DMS 273 (cell line): ENCODE data around the gene ICA1.

ENCODE experiments used
- DNase-seq: peaks from one replicate; lab custom pipeline; 2025; ENCODE audit not compliant: unreplicated experiment; lab: John Stamatoyannopoulos, UW

The ICA1 gene

DNA sequence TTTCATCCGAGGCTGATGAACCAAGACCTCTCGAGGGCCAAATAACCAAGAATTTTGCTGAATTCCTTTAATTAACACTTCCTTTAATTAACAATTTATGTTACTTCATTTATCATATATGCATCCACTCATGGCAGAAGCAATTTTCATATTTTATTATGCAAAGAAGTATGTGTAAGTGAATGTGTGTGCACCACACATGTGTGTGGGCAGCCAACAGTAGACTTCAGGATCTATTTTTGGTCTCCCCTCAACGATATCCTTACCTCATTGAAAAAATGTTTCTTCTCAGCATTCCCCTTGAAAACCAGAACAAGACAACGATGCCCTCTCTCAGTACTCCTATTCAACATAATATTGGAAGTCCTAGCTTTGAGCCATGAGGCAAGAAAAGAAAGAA, 96.8 kb downstream of the ICA1 start:
- no peak for DNase-seq

- no peak for DNase-seq
Observed at GRCh38 chr7:8162181-8162580, 99.8 kb downstream of the ICA1 start.

DNA sequence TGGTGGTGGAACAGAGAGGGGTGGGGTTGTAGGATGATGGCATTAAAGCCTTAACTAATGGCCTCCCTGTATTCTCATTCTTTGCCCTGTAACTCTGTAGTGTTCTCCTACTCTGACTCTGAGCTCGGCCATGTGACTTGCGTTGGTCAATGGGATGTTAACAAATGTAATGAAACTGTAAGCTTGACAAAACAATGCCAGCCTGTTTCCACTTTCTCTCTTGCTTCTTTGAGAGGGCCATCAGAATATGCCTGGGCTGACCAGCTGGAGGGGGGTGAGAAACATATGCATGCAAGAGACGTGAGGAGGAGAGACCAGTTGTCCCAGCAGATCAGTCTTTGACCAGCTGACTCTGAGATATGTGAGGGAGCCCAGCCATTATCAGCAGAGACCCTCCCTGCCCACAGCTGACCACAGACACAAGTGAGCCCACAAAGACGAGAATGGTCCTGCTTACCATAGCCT, 100.6 kb downstream of the ICA1 start:
- DNase-seq: no peak

GRCh38 chr7:8160779-8161345, 101.1 kb downstream of the ICA1 start:
- DNase-seq: no peak

GRCh38 chr7:8160250-8160649, 101.7 kb downstream of the ICA1 start:
- no peak for DNase-seq

DNA sequence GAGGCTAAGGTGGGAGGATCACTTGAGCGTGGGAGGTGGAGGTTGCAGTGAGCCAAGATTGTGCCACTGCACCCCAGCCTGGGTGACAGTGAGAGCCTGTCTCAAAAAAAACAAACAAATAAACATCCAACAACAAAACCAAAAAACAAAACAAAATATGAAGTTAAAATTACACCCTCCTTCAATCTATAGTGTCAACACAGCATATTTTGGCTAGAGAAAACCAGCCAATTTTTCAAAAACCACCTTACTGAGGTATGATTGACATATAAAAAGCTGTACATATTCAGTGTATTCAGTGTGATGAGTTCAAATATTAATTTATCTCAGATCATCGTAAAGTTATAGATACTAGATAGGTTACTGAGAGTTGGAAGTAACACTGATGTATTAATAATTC, 102.4 kb downstream of the ICA1 start:
- no peak for DNase-seq

DNA sequence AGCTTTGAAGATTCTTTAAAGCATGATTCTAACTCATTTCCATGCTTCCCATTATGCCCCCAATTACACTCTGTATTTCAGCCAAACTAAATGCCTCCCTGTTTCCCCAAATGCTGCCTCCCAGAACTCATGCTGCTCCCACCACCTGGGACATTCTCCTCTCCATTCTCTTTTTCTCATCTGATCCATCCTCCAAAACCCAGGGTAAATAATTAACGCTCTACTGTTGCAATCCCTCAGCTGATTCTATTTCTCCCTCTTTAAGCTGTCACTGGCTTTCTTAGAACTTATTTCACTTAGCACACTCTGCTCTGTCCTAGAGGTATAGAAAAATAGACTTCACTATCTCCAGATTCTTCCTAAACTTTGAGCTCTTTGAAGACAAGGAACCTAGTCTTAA, 104.7 kb downstream of the ICA1 start:
- DNase-seq: no peak

DNA sequence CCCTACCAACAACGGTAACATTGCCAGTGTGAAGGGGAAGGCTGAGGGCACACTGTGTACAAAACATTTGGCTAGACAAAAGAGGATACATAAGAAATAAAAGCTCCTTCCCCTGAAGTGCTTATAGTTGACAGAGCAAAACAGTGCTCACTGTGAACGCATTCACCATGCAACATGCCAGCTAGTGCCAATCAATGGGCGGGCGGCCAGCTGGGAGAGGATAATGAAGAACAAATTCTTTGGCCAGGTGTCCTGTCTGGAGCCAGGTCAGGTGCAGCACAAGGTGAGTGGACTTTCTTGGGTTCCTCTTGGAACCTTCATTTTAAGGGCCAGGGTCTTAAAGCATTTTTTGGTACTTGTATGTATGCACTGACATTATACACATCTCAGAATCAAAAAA, 106.1 kb downstream of the ICA1 start:
- no peak for DNase-seq

GRCh38 chr7:8154272-8154671, 107.7 kb downstream of the ICA1 start:
- DNase-seq: no peak

GRCh38 chr7:8152489-8153192, 109.3 kb downstream of the ICA1 start:
- DNase-seq: no peak

DNA sequence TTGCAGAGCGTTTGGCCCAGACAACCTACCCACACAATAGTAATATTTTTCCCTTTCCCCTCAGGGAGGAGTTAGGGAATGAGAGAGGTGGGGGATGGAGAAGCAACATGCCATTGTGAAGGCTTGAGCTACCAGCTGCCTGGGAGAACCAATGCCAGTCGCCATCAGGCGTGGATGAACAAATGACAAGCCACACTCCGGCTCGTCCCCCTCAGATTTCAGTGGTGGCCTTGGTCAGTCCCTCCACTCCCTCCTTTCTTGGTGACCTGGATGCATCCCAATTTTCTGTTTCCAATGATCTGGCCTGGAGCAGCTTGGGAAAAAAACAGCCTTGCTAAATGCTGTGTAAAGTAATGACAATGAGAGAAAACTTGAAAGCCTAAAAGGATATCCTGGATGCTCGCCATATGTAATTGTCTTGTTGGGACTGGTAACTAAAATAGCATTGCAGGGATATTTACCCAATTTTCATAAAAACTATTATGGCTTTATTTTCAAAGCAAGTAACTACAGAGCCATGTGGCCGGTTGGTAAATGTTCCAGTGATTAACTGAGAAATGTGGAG, 110.7 kb downstream of the ICA1 start:
- DNase-seq: no peak

DNA sequence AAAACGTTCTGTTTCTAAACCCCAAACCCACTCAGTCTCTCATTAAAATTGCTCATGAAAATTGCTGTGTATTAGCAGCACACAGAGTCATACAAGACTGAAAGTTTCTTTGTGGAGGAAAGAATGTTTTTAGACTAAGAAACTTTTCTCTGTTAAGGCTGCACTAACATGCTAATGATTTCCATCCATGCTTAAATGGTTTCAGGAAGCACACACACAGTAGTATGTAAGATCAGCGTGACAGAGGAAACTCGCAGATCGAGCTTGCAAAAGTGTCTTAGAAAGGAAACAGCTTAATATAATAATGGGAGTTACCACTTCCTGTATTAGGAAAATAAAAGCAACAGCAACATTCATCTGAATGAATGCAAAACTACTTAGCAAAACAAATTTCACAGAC, 112.7 kb downstream of the ICA1 start:
- no peak for DNase-seq

- no peak for DNase-seq
Observed at GRCh38 chr7:8147760-8148463, 114.1 kb downstream of the ICA1 start.

GRCh38 chr7:8146788-8147413, 115.1 kb downstream of the ICA1 start:
- DNase-seq: no peak

DNA sequence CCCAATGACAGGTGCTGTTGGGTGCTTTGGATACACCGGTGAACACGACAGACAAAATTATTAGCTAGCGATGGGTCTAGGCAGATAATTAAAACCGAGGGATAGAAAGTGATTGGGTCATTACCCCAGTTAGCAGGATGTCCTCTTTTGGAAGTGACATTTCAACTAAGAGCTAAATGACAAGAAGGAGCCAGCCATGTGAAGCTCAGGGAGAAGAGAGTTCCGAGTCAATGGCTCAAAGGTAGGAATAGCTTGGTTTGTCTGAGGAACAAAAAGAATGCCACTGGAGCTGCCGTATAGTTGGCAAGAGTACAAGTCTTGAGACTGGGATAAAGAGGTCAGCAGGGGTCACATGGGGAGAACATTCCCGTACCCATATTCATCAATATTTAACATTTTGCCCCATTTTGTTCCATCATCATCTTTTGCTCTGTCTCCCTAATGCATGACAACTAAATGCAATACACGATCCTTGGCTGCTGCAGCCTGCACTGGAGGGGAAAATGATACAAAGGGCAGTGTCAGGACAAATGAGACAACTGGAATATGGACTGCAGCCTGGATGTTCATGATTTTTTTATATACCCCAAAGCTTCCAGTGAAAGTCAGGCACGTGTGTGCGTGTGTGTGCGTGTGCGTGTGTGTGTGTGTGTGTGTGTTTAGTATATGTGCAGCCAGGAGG, 115.7 kb downstream of the ICA1 start:
- DNase-seq: no peak

- DNase-seq: no peak
Observed at GRCh38 chr7:8144856-8145255, 117.1 kb downstream of the ICA1 start.

DNA sequence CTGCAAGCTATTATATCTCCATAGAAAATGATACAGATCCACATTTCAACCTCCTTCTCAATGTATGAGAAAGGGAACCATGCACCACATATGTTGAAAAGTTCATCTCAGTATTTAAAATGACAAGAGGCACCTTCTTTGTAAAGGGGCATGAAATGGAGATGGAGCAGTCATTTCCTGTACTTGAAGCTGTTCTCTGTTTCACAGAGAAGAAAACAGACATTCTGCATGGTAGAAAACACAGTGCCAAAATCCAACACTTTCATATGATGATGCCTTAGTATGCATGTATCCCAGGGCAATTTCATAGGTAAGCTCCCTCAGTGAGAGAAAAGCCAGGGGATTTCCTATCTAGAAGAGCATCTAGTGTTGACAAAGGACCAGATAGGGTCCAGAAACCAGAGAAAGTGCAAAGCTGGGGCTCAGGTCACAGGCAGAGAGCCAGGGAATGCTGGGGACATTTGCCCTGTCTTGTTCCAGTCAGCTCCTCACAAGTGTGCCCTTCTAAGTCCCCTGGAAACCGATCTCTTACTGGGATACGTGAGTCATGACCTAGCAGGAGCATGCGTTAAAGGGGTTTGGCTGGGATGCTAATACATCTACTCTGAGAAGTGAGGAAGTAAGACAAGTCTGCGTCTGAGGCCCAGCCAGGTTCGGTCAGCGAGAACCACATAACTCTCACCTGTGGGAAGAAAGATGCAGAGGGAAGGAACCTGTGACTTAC, 118.7 kb downstream of the ICA1 start:
- DNase-seq: no peak

- no peak for DNase-seq
Observed at GRCh38 chr7:8142477-8142876, 119.5 kb downstream of the ICA1 start.

GRCh38 chr7:8141070-8141469, 120.9 kb downstream of the ICA1 start:
- no peak for DNase-seq

- DNase-seq: no peak
Observed at GRCh38 chr7:8136051-8136730, 125.8 kb downstream of the ICA1 start.
